ENCODE results near the gene ATP2B1. TPM values are rescaled to one million over a fixed set of nuclear protein-coding genes. Genes with fewer than 3 reads are reported as not detected.

The ATP2B1 gene
- total and polyA plus RNA-seq, 7 donors = 14.3 to 54.0 (median 30.1) TPM

- no peak for TF ChIP-seq CTCF (IDR thresholded peaks at IDR 0.05)
- Histone ChIP-seq H3K36me3 (ENCODE audit: insufficient read depth in 1 of 2, low read depth in 1 of 2) (peaks cover 3 to 55% of the 10 kb centered on the region in 2 donors), H3K27me3 (ENCODE audit: insufficient read depth in 3 of 3, low read length in 2 of 3) (no peaks in the 10 kb centered on the region), H3K4me3 (no peak overlapping the region), H3K27ac (no peak overlapping the region), H3K9me3 (no peaks in the 10 kb centered on the region), H3K4me1 (no peaks in the 10 kb centered on the region)
- intact Hi-C loops (cut with DNase I) = no loop called here
- DNase-seq (no peak), ATAC-seq (no peak)
Measured at GRCh38 chr12:89622115-89622514, 86.5 kb downstream of the ATP2B1 start.

DNA sequence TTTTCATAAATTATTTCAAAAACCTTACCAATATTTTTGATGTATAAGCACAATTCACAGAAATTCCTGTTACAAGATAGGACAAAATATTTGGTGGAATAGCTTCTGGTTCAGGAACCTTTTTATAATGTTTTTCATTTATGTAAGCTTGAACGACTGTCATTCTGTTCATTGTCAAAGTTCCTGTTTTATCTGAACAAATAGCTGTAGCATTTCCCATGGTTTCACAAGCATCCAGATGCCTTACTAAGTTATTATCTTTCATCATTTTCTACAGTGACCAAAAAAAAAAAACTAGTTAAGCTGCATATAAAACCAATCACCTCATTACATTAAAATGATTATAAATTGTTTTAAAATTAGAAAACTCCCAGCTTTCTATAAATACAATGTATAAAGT lies 87.1 kb downstream of the ATP2B1 start:
- H3K27me3 ChIP-seq (ENCODE audit: insufficient read depth in 3 of 3, low read length in 2 of 3) = no peaks in the 10 kb centered on the region
- DNase-seq = no peak
- no peaks in the 10 kb centered on the region for H3K4me1 ChIP-seq
- no peak overlapping the region for H3K4me3 ChIP-seq
- no peaks in the 10 kb centered on the region for H3K9me3 ChIP-seq
- TF ChIP-seq CTCF (IDR thresholded peaks at IDR 0.05) = no peak
- intact Hi-C loops (cut with DNase I) = no loop called here
- peaks cover 3 to 54% of the 10 kb centered on the region in 2 donors for H3K36me3 ChIP-seq (ENCODE audit: insufficient read depth in 1 of 2, low read depth in 1 of 2)
- no peak overlapping the region for H3K27ac ChIP-seq
- 81 to 92% (median 88%) methylated on average over 1 of the region's 1 CpG for WGBS, 3 donors
- ATAC-seq = no peak

GRCh38 chr12:89619764-89620163 lies 88.9 kb downstream of the ATP2B1 start:
- no peak overlapping the region for H3K4me3 ChIP-seq
- H3K27me3 ChIP-seq (ENCODE audit: insufficient read depth in 3 of 3, low read length in 2 of 3) = no peaks in the 10 kb centered on the region
- intact Hi-C loops (cut with DNase I) = no loop called here
- no peaks in the 10 kb centered on the region for H3K4me1 ChIP-seq
- ATAC-seq = no peak
- peaks cover 0 to 56% of the 10 kb centered on the region in 2 donors for H3K36me3 ChIP-seq (ENCODE audit: insufficient read depth in 1 of 2, low read depth in 1 of 2)
- 89 to 99% (median 90%) methylated on average over 2 of the region's 2 CpGs for WGBS, 3 donors
- H3K27ac ChIP-seq = no peak overlapping the region
- H3K9me3 ChIP-seq = no peaks in the 10 kb centered on the region
- TF ChIP-seq CTCF (IDR thresholded peaks at IDR 0.05) = no peak
- no peak for DNase-seq

DNA sequence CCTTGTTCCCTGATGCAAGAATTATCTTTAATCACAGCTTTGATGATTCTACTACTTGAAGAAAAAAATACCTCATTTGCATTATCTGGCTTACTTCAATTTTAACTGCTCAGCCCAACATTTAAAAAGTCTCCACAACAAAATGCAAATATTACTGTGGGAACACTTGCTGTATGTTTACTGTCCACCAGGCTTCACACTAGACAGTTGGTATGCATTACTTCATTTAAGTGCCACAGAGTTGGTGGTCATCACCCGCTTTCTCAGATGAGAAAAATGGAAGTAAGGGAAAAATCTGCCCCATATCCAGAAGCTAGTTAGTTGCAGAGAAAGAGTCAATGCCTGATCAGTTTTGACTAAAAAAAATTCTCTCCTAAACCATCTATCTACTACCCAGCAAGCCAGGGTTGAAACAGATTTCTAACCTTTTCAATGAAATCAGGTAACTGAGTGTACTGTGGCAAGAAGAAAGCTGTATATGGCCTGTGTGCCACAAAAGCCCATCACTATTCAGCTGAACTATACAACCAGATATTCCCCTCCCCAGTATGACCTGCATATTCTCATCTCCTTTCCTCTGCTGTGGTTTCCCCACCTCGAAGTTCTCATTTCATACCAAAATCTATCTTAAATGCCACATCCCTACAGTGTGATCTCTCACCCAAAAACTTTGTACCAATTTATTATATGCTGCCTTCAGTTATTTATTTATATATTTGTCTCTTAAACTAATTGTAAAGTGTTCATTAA lies 90.3 kb downstream of the ATP2B1 start:
- TF ChIP-seq CTCF (IDR thresholded peaks at IDR 0.05) = no peak
- DNase-seq (no peak), ATAC-seq (no peak)
- 41 to 60% (median 46%) methylated on average over 2 of the region's 2 CpGs for WGBS, 3 donors
- Histone ChIP-seq H3K27ac (no peak overlapping the region), H3K4me3 (no peak overlapping the region), H3K36me3 (ENCODE audit: insufficient read depth in 1 of 2, low read depth in 1 of 2) (peaks cover 3 to 47% of the 10 kb centered on the region in 2 donors), H3K4me1 (no peaks in the 10 kb centered on the region), H3K9me3 (no peaks in the 10 kb centered on the region), H3K27me3 (ENCODE audit: insufficient read depth in 3 of 3, low read length in 2 of 3) (no peaks in the 10 kb centered on the region)
- intact Hi-C loops (cut with DNase I) = no loop called here

DNA sequence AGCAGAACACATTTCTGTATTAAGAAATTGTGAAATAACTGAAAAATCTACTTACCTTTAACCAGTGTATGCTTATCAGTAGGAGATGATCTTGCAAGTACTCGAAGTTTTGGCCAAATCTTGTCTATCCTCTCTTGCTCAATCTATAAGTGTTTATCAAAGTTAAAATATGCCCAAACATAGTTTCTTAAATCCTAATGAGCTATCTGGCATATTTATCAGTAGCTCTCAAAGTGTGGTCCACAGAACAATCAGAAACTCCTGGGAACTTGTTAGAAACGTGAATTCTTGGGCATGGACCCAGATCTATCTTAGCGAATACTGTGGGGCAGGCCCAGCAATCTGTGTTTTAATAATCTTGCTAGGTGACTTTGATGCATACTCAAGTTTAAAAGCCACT lies 98.3 kb downstream of the ATP2B1 start:
- H3K27ac ChIP-seq = no peak overlapping the region
- TF ChIP-seq CTCF (IDR thresholded peaks at IDR 0.05) = no peak
- WGBS, 3 donors = 92 to 94% (median 93%) methylated on average over 3 of the region's 3 CpGs
- DNase-seq (no peak), ATAC-seq (no peak)
- intact Hi-C loops (cut with DNase I) = no loop called here
- H3K27me3 ChIP-seq (ENCODE audit: insufficient read depth in 3 of 3, low read length in 2 of 3) = no peaks in the 10 kb centered on the region
- H3K36me3 ChIP-seq (ENCODE audit: insufficient read depth in 1 of 2, low read depth in 1 of 2) = peaks cover 3 to 57% of the 10 kb centered on the region in 2 donors
- no peaks in the 10 kb centered on the region for H3K9me3 ChIP-seq
- H3K4me3 ChIP-seq = no peak overlapping the region
- no peaks in the 10 kb centered on the region for H3K4me1 ChIP-seq

All from psoas muscle (tissue), 8 donors.